Neural progenitor cell (in vitro differentiated cells): ENCODE measurements around the gene EGFLAM.

ENCODE experiments used
- CTCF ChIP-seq: fragments of 200-600 bp; sonication (generic); IDR thresholded peaks from 2 replicates; pipeline ENCODE4 v1.5.1; 2017; ENCODE audit warnings: antibody characterized with exemption, mild to moderate bottlenecking
- EZH2phosphoT487 ChIP-seq: fragments of 200-600 bp; sonication (generic); IDR thresholded peaks from 2 replicates; pipeline ENCODE4 v1.6.1; 2017; ENCODE audit warnings: antibody characterized with exemption

GRCh38 chr5:38237681-38238080, 20.7 kb upstream of the EGFLAM start:
- TF ChIP-seq CTCF (no peak), EZH2phosphoT487 (no peak)
